ENCODE measurements around the gene SMARCD3. TPM values are rescaled to one million over a fixed set of nuclear protein-coding genes. Genes with fewer than 3 reads are reported as not detected.

SMARCD3 gene
- total RNA-seq, 1 experiment from 2014 or later, result 27.8 TPM

GRCh38 chr7:151286148-151286547 lies 37.7 kb upstream of the SMARCD3 start:
- H3K36me3 ChIP-seq (ENCODE audit: control insufficient read depth, insufficient read depth, low read length), result no peaks in the 10 kb centered on the region
- DNase-seq (ENCODE audit: low read depth, low spot score), result no peak
- intact Hi-C loops (cut with micrococcal nuclease; ENCODE audit: unreplicated experiment) (no loop called here), in situ Hi-C loops (cut with HindIII; ENCODE audit: low pct_unique_long_range_greater_than_20kb, low sequenced_read_pairs) (no loop called here)
- POLR2A ChIA-PET, result no interaction called here
- H3K27ac ChIP-seq (ENCODE audit: low read length), result no peak overlapping the region
- no peak for ATAC-seq
- no peaks in the 10 kb centered on the region; the same call in 1 of the 2 replicates for H3K9me3 ChIP-seq (ENCODE audit: control insufficient read depth, insufficient read depth, low read depth, low read length)
- peaks cover 4% of the 10 kb centered on the region; the same call in 1 of the 2 replicates for H3K27me3 ChIP-seq (ENCODE audit: control insufficient read depth, insufficient read depth, low read length)
- no TSS peak for BruUV-seq (replicated peaks)
- TF ChIP-seq REST (IDR thresholded peaks at IDR 0.05; ENCODE audit: insufficient read depth in 1 of 2, low read depth in 2 of 2, low read length in 1 of 2) (no peak), POLR2AphosphoS5 (IDR thresholded peaks at IDR 0.05; ENCODE audit: low read depth, low read length) (no peak), SIN3A (IDR thresholded peaks at IDR 0.05; ENCODE audit: borderline replicate concordance, insufficient read depth, low read depth, low read length) (no peak), TCF7L2 (IDR thresholded peaks at IDR 0.05; ENCODE audit: low read depth, low read length) (no peak)
- TF ChIP-seq, protein P1, sequence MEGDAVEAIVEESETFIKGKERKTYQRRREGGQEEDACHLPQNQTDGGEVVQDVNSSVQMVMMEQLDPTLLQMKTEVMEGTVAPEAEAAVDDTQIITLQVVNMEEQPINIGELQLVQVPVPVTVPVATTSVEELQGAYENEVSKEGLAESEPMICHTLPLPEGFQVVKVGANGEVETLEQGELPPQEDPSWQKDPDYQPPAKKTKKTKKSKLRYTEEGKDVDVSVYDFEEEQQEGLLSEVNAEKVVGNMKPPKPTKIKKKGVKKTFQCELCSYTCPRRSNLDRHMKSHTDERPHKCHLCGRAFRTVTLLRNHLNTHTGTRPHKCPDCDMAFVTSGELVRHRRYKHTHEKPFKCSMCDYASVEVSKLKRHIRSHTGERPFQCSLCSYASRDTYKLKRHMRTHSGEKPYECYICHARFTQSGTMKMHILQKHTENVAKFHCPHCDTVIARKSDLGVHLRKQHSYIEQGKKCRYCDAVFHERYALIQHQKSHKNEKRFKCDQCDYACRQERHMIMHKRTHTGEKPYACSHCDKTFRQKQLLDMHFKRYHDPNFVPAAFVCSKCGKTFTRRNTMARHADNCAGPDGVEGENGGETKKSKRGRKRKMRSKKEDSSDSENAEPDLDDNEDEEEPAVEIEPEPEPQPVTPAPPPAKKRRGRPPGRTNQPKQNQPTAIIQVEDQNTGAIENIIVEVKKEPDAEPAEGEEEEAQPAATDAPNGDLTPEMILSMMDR (IDR thresholded peaks at IDR 0.05), result no peak
- no peak overlapping the region for H3K4me3 ChIP-seq (ENCODE audit: low read depth in 2 of 2, low read length in 2 of 2)
- no peaks in the 10 kb centered on the region for H3K4me1 ChIP-seq (ENCODE audit: control insufficient read depth, insufficient read depth, low read length)
- CTCF ChIA-PET, result no interaction called here

DNA sequence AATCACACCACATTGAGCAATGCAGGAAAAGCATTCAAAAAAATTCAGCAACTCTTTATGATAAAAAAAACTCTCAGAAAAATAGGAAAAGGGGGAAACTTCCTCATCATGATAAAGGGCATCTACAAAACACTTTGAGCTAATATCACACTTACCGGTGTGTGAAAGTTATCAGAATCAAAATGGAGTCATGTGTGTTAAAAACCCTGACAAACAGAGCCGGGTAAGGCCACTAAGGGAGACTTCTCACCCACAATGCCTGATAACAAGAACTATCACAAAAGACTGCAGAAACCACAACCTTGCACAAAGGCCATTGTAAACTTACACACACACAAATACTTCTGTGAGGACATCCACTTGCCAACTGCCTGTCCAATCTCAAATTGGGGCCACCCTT lies 34.8 kb upstream of the SMARCD3 start:
- Histone ChIP-seq H3K9me3 (ENCODE audit: control insufficient read depth, insufficient read depth, low read depth, low read length) (no peaks in the 10 kb centered on the region; the same call in 1 of the 2 replicates), H3K27me3 (ENCODE audit: control insufficient read depth, insufficient read depth, low read length) (peaks cover 4% of the 10 kb centered on the region; the same call in 1 of the 2 replicates), H3K36me3 (ENCODE audit: control insufficient read depth, insufficient read depth, low read length) (no peaks in the 10 kb centered on the region), H3K4me3 (ENCODE audit: low read depth in 2 of 2, low read length in 2 of 2) (no peak overlapping the region), H3K4me1 (ENCODE audit: control insufficient read depth, insufficient read depth, low read length) (no peaks in the 10 kb centered on the region), H3K27ac (ENCODE audit: low read length) (no peak overlapping the region)
- intact Hi-C loops (cut with micrococcal nuclease; ENCODE audit: unreplicated experiment) (no loop called here), in situ Hi-C loops (cut with HindIII; ENCODE audit: low pct_unique_long_range_greater_than_20kb, low sequenced_read_pairs) (no loop called here)
- no peak for TF ChIP-seq POLR2AphosphoS5 (IDR thresholded peaks at IDR 0.05; ENCODE audit: low read depth, low read length)
- TF ChIP-seq, protein P1 (IDR thresholded peaks at IDR 0.05), result no peak
- TF ChIP-seq TCF7L2 (IDR thresholded peaks at IDR 0.05; ENCODE audit: low read depth, low read length), result no peak
- no peak for TF ChIP-seq REST (IDR thresholded peaks at IDR 0.05; ENCODE audit: insufficient read depth in 1 of 2, low read depth in 2 of 2, low read length in 1 of 2)
- TF ChIP-seq SIN3A (IDR thresholded peaks at IDR 0.05; ENCODE audit: borderline replicate concordance, insufficient read depth, low read depth, low read length), result no peak
- ChIA-PET POLR2A (interaction anchor here (0.6 kb wide), 1 partner anchor 100 kb away, joined by 4 read pairs; no protein-coding TSS in a partner anchor), CTCF (no interaction called here)
- DNase-seq (ENCODE audit: low read depth, low spot score), result no peak
- no peak for ATAC-seq
- no TSS peak for BruUV-seq (replicated peaks)

All from Panc1 (cell line).